ENCODE results near the gene SYMPK.

SYMPK gene

DNA sequence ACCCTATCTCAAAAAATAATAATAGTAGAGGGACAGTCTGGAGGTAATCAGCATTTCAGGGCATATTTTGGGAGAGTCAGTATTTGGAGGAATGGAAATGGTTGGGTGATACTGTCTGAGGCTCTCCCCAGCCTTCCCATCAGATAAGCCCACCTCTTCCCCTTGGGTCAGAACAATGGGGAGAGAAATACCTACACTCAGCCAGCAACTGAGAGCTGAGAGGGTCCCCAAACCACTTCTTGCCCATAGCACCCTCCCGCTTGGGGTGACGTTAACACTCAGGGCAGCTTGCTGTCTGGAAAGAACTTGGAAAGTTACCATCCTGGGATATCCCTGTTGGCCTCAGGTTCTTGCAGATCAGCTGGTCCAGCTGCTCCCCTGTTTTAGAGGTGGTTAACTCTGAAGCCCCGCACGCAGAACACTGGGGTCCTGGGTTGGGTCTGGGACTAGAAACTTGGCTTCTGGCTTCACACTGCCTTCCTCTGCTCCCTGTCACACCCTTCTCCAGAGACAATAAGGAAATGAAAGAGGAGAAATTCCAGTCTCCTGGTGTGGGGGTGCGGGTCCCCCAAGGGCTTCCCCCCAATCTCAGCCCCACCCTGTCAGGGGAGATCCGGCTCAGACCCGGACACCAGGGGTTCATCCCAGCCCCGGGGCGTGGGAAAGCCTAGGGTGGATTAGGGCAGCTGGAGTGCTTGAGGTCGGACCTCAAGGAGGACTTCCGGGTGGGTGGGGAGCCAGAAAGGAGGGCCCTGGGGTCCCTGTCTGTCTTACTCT, 3.6 kb upstream of the SYMPK start:
- DNase-seq, result no peak

DNA sequence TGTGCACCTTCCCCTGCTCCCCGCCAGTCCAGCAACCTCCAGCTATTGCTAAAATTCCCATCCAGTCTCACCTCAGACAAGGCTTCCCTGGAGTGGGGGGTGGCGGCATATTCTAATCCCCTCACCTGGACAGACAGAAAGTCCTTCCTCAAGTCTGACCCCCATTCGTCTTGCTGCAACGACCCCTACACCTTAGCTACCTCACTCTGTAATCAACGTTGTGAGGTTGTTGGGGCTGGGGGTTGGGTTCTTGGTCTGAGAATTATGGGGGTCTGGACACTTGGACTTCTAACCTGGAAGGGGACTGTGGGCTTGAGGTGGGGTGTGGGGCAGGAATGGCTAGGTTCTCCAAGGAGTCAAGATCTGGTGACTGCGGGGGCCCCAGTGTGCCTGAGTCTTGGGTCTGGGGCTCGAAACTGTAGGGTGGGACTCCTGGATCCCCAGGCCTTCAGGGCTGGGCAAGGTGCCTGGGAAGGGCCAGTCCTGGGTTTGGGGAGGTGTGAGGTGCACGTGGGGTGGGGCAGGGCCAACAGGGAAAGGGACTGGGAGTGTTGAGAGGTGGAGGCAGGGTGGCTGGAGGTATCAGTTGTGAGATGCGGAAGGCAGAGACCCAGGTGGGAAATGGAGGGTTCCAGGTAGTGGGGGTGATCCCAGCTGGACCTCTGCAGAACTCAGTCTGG, 2.5 kb upstream of the SYMPK start:
- no peak for DNase-seq

DNA sequence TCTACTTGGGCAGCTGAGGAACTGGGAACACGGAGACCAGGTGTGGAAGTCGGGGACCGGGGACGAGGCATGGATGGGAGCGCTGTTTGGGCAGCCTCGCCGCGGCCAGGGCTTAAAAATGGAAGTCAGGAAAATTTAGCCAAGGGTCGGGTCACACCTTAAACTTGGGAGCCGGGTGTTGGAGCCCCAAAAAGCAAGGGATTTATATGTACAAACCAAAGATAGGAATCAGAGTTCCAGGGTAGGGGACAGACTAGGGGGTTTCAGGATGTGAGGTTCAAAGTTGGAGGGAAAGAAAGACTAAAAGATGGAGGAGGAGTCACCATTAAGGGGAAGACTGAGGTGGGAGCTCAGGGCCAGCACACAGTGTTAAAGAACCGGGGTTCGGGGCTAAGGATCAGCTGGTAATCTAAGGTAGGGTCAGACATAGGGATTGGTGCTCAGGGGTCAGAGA, 1.7 kb upstream of the SYMPK start:
- DNase-seq, result no peak

DNA sequence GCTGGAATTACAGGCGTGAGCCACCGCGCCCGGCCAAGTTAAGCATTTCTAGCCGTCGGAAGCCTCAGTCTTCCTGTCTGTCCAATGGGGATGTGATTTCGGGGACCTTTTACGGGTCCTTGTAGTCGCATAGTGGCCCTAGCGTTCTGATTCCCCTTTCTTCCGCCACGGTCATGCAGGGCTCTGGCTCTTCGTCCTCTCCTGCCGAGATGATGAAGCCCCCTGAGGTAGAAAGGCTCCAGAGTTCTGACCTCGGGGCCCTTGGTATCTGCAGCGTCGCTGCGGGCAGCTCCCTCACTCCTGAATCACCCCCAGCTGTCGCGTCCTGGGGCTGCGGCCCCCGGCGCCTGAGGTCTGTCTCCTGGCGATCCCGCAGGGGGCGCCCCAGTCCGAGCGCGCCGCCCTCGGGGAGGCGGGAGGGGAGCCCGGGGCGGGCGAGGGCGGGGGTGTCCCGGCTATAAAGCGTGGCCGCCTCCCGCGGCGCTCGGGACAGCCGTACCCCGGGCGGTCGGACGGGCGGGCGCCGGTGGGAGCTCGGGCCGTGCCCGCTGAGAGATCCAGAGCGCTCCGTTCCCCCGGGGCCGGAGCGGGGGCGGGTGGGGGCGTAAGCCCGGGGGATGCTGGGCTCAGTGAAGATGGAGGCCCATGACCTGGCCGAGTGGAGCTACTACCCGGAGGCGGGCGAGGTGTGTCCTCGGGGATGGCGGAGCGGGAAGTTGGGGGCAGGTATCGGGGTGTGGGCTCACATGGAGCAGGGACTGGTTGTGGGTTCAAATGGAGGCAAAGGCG, 1.1 kb upstream of the SYMPK start, which contains the start of gene FOXA3:
FOXA3 (plus strand) TSS at position 487 of the 789 bp plus-strand sequence; CDS start at position 618, 131 bp downstream.
- DNase-seq, result peak; percentile 49

DNA sequence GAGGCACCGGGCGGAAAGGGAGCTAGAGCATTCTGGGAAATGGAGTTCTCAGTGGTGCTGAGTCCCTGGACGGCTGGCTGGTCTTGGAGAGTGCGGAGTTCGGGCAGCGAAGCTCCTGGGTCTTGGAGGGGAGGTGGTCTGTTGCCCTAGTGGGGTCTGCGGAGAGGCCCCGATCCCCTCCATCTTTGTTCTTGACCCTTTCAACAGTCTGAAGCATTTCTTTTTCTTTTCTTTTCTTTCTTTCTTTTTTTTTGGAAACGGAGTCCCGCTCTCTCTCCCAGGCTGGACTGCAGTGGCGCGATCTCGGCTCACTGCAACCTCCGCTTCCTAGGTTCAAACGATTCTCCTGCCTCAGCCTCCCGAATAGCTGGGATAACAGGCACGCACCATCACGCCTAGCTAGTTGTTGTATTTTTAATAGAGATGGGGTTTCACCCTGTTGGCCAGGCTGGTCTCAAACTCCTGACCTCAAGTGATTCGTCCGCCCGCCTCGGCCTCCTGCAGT, 440 bp upstream of the SYMPK start:
- no peak for DNase-seq

DNA sequence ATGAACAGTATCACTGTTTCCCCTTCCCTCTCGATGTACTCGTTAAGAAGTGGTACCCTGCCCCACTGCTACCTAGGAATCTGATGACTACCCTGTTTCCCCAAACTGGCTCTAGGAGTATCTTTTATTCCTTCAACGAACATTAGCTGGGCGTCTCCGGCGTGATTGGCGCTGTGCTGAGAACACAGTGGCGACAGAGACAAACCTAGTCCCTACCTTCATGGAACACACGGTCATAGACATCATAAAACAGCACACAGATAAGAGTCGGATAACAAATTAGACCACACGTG, 730 bp downstream of the SYMPK start:
- no peak for DNase-seq

DNA sequence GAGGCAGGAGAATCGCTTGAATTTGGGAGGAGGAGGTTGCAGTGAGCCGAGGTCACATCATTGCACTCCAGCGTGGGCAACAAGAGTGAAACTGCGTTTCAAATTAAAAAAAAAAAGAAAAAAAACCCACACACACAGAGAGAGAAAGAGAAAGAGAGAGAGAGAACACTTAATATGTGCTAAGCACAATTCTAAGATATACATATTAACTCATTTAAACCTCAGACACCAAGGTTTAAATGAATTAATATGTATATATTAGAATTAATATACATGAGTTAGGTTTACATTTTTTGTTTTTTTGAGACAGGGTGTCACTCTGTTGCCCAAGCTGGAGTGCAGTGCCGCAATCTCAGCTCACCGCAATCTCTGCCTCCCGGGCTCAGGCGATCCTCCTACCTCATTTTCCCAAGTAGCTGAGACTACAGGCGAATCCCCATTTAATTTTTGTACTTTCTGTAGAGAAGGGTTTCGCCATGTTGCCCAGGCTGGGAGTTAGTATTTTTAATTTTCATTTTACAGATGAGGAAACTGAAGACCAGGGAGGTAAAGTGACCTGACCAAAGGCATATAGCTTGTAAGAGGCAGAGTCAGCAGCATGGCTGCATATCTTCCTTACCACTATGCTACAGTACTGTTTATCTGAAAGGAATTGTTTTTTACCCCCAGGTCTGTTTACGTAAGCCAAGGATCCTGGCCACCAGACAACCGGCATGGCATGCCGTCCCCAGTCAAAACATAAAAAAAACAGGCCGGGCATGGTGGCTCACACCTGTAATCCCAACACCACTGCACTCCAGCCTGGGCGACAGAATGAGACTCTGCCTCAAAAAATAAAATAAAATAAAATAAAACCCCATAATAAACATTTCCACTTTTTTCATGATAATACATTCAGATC, 2.3 kb downstream of the SYMPK start:
- no peak for DNase-seq

DNA sequence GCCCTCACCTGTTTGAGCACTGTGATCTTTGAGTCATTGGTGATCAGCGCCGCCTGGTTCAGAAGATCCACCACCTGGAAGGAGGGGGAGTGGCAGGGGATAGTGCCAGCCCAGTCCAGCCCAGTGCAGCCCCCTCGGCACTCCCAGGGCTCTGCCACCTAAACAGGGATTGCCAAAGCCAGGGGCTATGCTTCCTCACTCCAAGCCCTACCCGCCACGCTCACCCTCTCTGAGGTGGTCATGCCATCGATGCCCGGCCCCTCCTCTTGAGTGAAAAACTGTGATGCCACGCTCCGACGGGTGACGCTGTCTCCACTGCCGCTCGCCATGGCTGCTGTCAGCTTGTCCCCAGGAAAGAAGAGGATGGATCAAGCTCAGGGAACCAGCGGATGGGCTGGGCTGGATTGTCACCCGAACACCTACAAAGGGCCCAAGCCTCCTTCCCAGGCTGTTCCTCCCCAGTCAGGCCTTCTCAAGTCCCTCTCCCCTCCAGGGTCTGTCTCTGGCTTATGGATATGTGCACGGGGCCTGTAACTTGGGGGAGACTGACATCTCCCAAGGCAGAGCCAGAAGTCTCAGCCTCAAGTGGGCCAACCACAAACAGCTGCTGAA, 8.7 kb downstream of the SYMPK start:
- no peak for DNase-seq

DNA sequence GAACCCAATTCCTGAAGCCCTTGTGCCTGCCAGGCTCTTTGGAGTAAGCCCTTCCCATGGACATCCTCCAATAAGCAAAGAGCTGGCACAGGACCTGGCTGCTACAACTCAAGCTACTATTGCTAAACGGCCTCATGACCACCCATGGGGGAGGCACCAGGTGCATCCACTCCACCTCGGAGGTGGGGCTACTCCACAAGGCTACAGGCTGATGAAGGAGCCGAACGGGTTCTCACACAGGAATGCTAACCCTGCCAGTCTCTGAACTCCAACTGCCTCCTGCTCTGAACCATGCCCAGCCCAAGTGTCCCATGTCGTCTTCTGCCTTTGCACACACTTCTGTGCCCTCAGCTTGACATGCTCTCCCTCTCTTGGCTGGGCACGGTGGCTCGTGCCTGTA, 10.0 kb downstream of the SYMPK start:
- DNase-seq, result no peak

DNA sequence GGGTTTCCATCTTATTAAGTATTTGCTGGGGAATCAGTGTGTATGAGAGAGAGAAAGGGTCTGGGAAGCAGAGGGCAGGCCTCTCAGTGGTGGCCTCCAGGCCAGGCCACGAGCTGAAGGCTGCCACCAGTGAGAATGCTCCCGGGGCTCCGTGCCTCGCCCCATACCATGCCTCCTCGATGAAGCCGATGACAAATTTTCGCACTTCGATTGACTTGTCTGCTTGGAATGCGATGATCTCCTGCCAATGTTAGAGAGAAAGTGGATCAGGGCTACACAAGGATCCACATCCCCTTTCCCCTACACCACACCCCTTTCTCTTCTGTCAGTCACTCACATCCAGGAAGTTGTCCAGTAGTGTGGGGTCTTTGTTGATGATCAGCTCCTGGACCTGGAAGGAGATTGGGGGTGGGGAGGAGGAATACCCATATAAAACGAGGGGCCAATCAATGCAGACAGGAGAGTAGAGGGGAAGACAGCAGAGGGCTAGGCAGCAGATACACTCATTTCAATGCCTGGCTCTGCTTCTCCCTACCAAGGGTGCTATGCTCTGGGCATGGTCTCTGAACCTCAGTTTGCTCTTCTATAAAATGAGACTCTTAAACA, 10.7 kb downstream of the SYMPK start:
- DNase-seq, result no peak

DNA sequence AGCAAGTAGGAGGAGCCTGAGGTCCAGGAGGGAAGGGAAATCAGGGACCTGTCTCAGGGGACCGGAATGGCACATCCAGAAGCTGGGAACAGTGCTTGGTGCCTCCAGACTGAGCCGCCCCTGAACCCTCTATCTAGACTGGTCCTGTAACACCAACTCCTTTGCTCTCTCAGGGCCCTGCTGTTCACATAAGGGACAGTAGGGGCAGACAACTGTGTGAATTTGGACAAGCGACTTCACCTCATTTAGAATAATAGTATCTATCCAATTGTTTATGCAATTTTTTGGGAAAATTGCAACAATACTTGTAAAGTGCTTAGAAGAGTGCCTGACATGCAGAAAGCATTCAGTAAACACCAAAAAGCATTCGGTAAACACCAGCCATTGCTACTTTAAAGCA, 14.0 kb downstream of the SYMPK start:
- no peak for DNase-seq

DNA sequence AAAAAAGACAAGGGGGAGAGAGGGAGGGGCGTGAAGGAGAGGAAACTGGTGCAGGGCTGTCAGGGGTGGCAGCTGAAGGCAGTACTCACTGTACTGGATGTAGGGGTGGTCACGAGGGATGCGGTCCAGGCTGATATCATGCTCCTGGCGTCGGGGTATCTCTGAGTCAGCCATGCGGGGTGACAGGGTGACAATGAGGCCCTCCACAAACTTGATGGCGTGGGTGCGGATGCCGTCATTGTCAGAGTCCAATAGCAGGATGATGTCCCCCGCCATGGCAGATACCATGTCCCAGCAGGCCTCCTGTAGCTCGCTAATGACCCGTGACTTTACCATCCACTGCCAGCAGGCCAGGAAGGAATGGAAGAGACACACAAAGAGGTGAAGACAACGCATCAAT, 15.3 kb downstream of the SYMPK start:
- DNase-seq, result no peak

DNA sequence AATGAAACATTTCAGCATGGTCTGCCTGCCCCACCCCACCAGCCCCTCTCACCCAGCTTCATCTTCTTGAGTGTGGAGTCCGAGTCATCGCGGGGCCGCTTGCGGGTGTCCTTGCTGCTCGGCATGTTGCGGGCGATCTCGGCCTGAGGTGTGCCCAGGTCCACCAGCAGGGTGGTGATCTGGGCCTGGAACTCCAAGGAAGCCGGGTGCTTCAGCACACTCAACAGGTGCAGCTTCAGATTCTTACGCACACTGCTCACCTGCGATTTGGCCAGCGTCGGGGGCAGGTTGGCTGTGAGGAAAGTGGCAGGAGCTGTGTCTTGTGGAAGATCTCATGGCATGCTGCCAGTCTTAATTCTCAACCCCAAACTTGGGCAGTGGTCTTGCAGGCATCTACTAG, 20.7 kb downstream of the SYMPK start:
- no peak for DNase-seq

DNA sequence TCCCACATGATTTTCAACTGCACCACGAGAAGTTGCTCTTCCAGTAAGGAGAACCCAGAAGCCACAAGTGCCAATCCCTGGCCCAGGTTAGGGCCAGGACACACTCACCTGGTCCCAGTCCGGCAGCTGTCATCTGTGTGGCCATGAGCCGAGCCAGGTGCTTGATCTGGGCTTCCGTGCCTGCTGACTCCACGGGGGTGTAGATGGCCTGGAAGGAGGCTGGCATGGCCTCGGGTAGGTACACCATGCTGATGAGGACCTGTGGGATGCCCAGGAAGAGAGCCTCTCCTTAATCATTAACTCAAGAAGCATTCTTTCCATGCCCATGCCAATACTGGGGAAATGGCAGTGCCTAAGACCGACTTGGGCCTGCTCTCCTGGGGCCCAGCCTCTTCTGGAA, 28.0 kb downstream of the SYMPK start:
- DNase-seq, result no peak

DNA sequence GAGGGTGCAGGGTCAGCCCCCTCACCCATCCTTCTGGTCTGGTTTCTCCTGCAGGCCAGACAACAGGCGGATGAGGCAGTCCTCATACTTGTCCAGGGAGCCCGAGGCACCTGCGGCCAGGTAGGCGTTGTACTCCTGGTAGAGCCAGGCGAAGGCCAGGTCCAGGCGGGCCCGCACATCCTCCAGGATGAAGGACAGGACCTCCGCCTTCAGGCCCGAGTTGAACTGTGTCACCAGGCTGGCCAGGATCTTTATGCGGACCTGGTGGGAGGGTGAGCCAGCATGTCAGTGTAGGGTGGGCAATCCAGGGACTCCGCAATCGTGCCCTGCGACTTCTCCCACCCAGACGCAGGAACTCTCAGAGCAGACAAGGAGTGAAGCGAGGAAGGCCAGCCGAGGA, 34.0 kb downstream of the SYMPK start:
- no peak for DNase-seq

DNA sequence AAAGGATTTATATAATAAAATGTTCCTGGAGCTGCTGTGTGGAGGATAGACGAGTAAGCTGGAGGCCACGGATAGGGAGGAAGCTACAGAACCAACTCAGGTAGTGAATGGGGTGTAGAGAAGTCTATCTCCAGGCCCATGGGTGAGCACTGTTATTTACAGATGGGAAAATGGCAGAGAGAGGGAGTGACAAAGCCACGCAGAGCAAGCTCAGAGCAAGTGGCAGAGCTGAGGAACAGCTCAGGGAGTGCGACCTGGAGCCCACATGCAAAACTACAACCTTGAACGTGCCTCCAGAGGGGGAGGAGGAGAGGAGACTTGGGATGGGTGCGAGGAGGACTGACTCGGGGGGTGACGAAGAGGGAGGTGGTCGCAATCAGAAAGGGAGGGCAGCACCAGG, 34.4 kb downstream of the SYMPK start:
- no peak for DNase-seq

DNA sequence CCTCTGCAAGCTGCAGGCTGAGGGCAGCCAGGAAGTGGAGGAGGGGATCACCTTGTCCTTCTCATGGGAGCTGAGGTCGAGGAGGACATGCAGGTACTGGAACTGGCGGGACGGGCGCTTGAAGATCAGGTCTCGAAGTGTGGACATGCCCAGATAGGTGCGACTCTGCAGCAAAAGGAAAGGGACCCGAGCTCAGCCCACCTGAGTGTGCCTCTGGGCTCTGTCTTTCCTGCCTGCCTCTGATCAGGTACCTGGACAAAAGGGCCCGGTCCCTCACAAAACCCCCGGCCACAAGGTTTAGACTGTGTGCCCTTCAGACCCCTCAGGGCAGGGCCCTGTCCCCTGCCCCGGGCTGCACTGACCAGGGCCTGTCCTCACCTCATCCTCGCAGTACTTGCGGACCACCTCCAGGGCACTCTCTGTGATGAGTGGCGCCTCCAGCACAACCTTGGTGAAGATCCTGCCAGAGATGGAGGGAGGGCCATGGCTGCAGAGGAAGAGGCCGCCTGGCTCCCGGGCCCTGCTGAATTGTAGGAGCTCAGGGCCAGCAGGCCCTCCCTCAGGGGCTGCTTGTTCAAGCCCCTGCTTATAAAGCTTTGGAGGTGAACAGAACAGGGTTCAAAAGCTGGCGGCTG, 35.4 kb downstream of the SYMPK start:
- DNase-seq, result no peak

DNA sequence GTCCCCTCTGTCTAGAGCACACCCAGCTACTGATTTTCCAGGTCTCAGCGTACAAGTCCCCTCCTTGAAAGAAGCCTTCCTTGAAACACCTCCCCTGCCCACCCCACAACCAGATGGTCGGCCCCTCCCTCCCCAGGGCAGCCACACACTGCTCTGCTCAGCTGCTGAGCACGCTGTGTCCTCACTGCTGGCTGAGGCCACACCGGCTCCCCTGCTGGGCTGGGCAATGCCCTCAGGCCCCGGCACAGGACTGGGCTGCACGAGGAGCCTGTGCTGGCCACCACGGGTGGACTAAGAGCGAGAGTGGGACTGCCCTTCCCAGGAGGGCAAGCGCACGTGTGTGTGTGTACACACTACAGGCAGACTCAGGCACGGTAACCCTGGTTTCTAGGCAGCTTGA, 36.0 kb downstream of the SYMPK start:
- DNase-seq, result no peak

DNA sequence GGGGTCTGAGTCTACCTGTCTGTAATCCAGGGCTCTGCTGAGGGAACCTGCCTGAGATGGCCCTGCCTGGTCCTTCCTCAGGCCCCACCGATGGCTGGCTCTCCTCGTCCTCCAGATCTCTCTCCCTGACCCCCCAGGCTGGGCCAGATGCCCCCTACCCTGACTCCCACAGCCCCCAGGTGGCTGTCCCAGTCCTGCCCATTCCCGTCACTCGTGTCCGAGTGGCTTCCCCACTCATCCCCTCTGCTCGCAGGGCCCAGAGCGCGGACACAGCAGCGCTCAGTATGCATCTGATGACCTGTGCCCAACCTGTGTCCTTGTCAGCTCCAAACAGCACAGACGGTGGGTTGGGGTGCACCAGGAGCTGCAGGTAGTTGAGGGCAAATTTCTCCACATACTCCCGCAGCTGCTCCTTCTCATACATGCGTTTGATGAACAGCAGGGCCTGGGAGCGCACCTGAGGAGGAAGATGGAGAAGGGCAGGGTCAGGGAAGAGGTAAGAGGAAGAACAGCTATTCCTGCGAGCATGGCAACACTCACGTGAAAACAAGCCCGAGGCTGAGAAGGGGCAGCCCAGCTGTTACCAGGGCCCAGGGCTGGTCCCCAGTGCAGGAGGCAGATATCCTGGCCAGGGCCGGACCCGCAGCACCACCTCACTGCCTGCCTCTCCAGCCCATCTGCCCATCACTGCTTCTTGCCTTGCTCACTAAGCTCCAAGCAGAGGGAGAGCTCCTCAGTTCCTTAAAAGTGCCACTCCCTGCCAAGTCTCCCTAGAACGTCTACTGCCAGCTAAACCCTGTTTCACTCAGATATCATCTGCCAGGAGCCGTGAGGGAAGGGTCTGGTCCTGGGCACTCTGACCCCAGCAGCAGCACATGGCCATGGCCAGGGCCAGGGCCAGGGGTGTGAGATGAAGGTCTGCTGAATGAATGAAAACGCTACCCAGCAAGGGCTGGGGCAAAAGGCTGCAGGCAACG, 36.7 kb downstream of the SYMPK start:
- no peak for DNase-seq

DNA sequence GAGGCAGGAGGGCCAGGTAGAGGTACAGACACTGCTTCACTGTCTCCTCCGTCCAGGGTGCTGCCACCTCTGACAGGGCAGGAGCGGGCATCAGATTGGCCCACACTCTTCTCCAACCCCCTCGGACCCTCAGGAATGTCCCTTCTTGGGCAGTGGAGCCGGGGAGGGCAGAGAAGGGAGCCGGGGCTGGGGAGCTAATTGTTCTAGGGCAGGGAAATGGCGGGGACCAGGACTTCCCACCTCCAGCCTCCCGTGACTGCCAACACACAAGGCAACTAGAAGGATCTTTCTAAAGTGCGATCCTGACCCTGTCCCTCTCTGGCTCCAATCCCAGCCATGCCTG, 37.7 kb downstream of the SYMPK start:
- DNase-seq, result no peak

All from activated CD4-positive, alpha-beta T cell treated with anti-CD3 and anti-CD28 coated beads, Interleukin-2, amount 50 U/mL, for 1 hour (primary cell).